RWPE2 (cell line): Measurements from ENCODE around the gene PTPN3.

ENCODE experiments used
- ATAC-seq: fragments of 200-7000 bp; cut with Tn5 transposase; 3 replicates; pipeline ENCODE4 v1.9.1; 2021; ENCODE audit warnings: low read depth
- DNase-seq: peaks from one replicate; pipeline ENCODE4 v3.0.0-alpha.2; 2020; ENCODE audit warnings: low spot score
- H3K27ac ChIP-seq: fragments of 450-650 bp; 2 replicates; pipeline ENCODE4 v1.5.1; 2017; ENCODE audit warnings: mild to moderate bottlenecking; ENCODE audit not compliant: poor library complexity, severe bottlenecking
- H3K27me3 ChIP-seq: fragments of 250-450 bp; sonication (Bioruptor Pico); 2 replicates; pipeline ENCODE4 v1.5.1; 2021; ENCODE audit warnings: mild to moderate bottlenecking, moderate library complexity; ENCODE audit not compliant: insufficient read depth, poor library complexity, severe bottlenecking
- H3K36me3 ChIP-seq: fragments of 250-450 bp; sonication (Bioruptor Pico); 2 replicates; pipeline ENCODE4 v1.5.1; 2020; ENCODE audit warnings: low read depth, mild to moderate bottlenecking, moderate library complexity
- H3K4me1 ChIP-seq: fragments of 250-450 bp; sonication (Bioruptor Pico); 2 replicates; pipeline ENCODE4 v1.5.1; 2021; ENCODE audit warnings: mild to moderate bottlenecking, moderate library complexity; ENCODE audit not compliant: insufficient read depth, poor library complexity, severe bottlenecking
- H3K4me3 ChIP-seq: fragments of 250-450 bp; sonication (Bioruptor Pico); 2 replicates; pipeline ENCODE4 v1.5.1; 2021; ENCODE audit warnings: mild to moderate bottlenecking, moderate library complexity; ENCODE audit not compliant: severe bottlenecking
- H3K9me3 ChIP-seq: fragments of 250-450 bp; sonication (Bioruptor Pico); 2 replicates; pipeline ENCODE4 v1.5.1; 2021; ENCODE audit warnings: mild to moderate bottlenecking, moderate library complexity; ENCODE audit not compliant: severe bottlenecking
- TF ChIP-seq, protein P1 (sequence below): fragments of 450-650 bp; IDR thresholded peaks from one replicate; pipeline ENCODE4 v1.5.1; 2017; ENCODE audit warnings: mild to moderate bottlenecking, moderate library complexity; ENCODE audit not compliant: poor library complexity, severe bottlenecking

The PTPN3 gene

DNA sequence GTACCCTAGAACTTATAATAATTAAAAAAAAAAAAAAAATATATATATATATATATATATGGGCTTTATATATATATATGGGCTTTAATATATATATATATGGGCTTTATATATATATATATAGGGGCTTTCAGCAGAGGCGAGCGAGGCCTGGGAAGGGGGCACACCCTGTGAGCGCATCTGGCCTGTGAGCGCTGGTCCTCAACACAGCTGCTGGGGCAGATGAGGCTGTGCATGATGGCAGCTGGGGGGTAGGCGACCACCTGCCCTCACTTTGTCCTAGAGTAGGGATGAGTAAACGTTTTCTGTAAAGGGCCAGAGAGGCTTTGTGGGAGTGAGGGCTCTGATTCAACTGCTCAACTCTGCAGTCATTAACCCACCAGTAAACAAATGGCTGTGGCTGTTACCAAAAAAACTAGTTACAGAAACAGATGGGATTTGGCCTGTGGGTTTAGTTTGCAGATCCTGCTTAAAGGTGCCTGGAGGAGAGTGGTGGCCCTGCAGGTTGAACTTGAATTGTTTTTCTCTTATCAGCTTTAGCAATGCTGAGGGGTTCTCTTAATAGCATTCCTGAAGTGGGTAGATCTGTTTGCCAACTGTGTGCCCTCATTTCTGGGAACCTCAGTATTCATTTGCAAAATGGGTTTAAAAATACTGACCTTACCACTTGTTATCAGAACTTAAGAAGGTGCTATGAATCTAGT is 89.2 kb downstream of the PTPN3 start:
- H3K4me1 ChIP-seq = no peaks in the 10 kb centered on the region
- no peaks in the 10 kb centered on the region for H3K9me3 ChIP-seq
- H3K27me3 ChIP-seq = no peaks in the 10 kb centered on the region
- ATAC-seq (no peak), DNase-seq (no peak)
- no peak overlapping the region for H3K27ac ChIP-seq
- H3K36me3 ChIP-seq = peaks cover 70% of the 10 kb centered on the region
- H3K4me3 ChIP-seq = no peak overlapping the region
- TF ChIP-seq, protein P1, sequence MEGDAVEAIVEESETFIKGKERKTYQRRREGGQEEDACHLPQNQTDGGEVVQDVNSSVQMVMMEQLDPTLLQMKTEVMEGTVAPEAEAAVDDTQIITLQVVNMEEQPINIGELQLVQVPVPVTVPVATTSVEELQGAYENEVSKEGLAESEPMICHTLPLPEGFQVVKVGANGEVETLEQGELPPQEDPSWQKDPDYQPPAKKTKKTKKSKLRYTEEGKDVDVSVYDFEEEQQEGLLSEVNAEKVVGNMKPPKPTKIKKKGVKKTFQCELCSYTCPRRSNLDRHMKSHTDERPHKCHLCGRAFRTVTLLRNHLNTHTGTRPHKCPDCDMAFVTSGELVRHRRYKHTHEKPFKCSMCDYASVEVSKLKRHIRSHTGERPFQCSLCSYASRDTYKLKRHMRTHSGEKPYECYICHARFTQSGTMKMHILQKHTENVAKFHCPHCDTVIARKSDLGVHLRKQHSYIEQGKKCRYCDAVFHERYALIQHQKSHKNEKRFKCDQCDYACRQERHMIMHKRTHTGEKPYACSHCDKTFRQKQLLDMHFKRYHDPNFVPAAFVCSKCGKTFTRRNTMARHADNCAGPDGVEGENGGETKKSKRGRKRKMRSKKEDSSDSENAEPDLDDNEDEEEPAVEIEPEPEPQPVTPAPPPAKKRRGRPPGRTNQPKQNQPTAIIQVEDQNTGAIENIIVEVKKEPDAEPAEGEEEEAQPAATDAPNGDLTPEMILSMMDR = no peak

DNA sequence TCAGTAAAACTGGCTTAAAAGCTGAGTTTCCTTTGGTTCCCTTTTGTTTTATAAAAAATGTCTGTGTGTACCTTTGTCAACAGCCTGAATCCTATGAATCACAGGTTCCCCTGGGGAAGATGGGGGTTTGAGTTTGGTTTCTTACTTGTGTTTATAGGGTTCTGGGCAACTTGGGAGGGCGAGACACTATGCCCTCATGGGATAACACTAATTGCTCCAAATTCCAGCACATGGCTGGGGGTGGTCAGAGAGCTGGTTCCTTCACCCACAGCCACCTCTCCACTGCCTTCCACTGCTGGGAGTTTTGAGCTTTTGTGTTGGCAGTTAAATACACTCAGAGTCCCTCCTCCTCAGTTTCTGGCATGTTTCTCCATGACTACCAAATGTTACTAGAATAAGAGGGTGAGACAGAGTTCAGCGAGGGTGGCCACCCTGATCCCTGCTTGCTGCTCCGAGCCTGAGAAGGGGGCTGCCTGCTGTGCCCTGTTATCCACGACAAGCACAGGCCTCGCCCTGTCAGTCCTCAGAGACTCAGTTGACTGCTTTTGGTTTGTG is 94.3 kb downstream of the PTPN3 start:
- ATAC-seq (no peak), DNase-seq (no peak)
- Histone ChIP-seq H3K4me1 (no peaks in the 10 kb centered on the region), H3K27me3 (no peaks in the 10 kb centered on the region), H3K36me3 (peaks cover 88% of the 10 kb centered on the region), H3K4me3 (no peak overlapping the region), H3K9me3 (no peaks in the 10 kb centered on the region), H3K27ac (no peak overlapping the region)
- TF ChIP-seq, protein P1 = no peak

DNA sequence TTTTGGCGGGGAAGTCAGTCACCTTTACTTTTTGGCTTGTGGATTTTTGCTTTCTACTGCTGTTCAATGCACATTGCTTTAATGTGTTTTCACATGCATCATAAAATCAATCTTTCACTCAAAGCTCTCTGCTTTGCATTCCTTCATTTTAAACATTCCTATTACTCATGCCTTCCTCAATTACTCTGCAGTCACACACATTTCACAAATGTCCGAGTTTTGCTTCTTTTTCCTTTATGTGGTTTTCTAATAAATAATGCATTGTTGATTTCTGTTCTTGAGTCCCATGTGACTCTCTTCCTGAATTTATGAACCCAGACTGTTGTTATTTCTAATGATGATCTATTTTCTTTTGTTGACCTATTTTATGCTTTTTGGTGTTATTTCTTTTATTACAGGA is 95.0 kb downstream of the PTPN3 start:
- DNase-seq (no peak), ATAC-seq (no peak)
- H3K27ac ChIP-seq = no peak overlapping the region
- no peaks in the 10 kb centered on the region for H3K4me1 ChIP-seq
- no peaks in the 10 kb centered on the region for H3K9me3 ChIP-seq
- H3K27me3 ChIP-seq = no peaks in the 10 kb centered on the region
- no peak overlapping the region for H3K4me3 ChIP-seq
- TF ChIP-seq, protein P1 = no peak
- H3K36me3 ChIP-seq = peaks cover 92% of the 10 kb centered on the region

DNA sequence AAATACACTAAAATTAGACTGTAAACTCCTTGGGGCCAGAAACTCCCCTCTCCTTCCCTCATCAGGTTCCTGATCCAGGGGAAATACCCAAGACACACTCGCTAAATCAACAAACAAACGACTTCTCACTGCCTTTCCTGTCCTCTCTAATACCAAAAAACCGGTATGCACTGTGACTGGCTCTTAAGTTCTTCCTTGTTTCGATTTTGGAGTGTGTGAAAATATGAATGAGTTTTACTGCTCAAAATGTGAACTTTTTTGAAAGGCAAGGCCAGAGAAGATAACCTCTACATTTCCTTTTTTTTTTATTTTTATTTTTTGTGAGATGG is 96.2 kb downstream of the PTPN3 start:
- H3K27ac ChIP-seq = no peak overlapping the region
- H3K9me3 ChIP-seq = no peaks in the 10 kb centered on the region
- DNase-seq (no peak), ATAC-seq (no peak)
- H3K4me1 ChIP-seq = no peaks in the 10 kb centered on the region
- no peaks in the 10 kb centered on the region for H3K27me3 ChIP-seq
- peaks cover 92% of the 10 kb centered on the region for H3K36me3 ChIP-seq
- no peak overlapping the region for H3K4me3 ChIP-seq
- TF ChIP-seq, protein P1 = no peak
